Panc1 (cell line): Measurements from ENCODE around the gene KRTAP21-1. TPM values are rescaled to one million over a fixed set of nuclear protein-coding genes. Genes with fewer than 3 reads are reported as not detected.

Experiments
- ATAC-seq: fragments of 200-7000 bp; cut with Tn5 transposase; 2 replicates; pipeline ENCODE4 v1.9.1; 2020; ENCODE audit warnings: mild to moderate bottlenecking, moderate library complexity
- BruUV-seq: library from RNA; stranded (reverse); fragments of 400-500 nt; replicated peaks from 2 replicates; lab custom pipeline; 2021; lab: Mats Ljungman, UMichigan
- CTCF ChIA-PET: fragments of 300-600 bp; sonication (Branson Sonifier 250); formaldehyde crosslinking; loops from one replicate; lab custom pipeline; 2022; ENCODE audit warnings: antibody characterized with exemption; lab: Charles Lee
- POLR2A ChIA-PET: fragments of 300-600 bp; sonication (Branson Sonifier 250); formaldehyde crosslinking; loops from one replicate; lab custom pipeline; 2022; ENCODE audit warnings: antibody characterized with exemption; lab: Charles Lee
- DNase-seq: peaks from one replicate; pipeline ENCODE4 v3.0.0-alpha.2; 2010; ENCODE audit warnings: low read depth, low spot score
- H3K27ac ChIP-seq: 2 replicates; pipeline ENCODE4 v1.5.1; 2011; ENCODE audit warnings: mild to moderate bottlenecking, low read length, inconsistent platforms
- H3K27me3 ChIP-seq: fragments of 200-500 bp; sonication (Bioruptor generic); 2 replicates; pipeline ENCODE4 v1.6.0; 2014; ENCODE audit warnings: low read length, inconsistent platforms; ENCODE audit not compliant: control insufficient read depth, insufficient read depth
- H3K36me3 ChIP-seq: fragments of 200-500 bp; sonication (Bioruptor generic); 2 replicates; pipeline ENCODE4 v1.5.1; 2014; ENCODE audit warnings: inconsistent platforms, mild to moderate bottlenecking, low read length, moderate library complexity; ENCODE audit not compliant: control insufficient read depth, insufficient read depth
- H3K4me1 ChIP-seq: 2 replicates; pipeline ENCODE4 v1.5.1; 2011; ENCODE audit warnings: inconsistent platforms, mild to moderate bottlenecking, low read length, moderate library complexity; ENCODE audit not compliant: control insufficient read depth, insufficient read depth
- H3K4me3 ChIP-seq, 2 experiments: 2 replicates each; pipeline ENCODE4 v1.5.1; 2011 to 2012; ENCODE audit warnings: low read depth in 2 of 2, low read length in 2 of 2, mild to moderate bottlenecking in 2 of 2, inconsistent platforms in 1 of 2, moderate library complexity in 1 of 2
- H3K9me3 ChIP-seq: fragments of 200-500 bp; sonication (Bioruptor generic); 2 replicates; pipeline ENCODE4 v1.5.1; 2014; ENCODE audit warnings: low read depth, mild to moderate bottlenecking, inconsistent platforms, low read length, moderate library complexity; ENCODE audit not compliant: control insufficient read depth, insufficient read depth
- POLR2AphosphoS5 ChIP-seq: IDR thresholded peaks from 2 replicates; pipeline ENCODE4 v1.6.1; 2012; ENCODE audit warnings: mild to moderate bottlenecking, low read depth, low read length, moderate library complexity
- SIN3A ChIP-seq: IDR thresholded peaks from 2 replicates; pipeline ENCODE4 v1.6.1; 2012; ENCODE audit warnings: low read depth, mild to moderate bottlenecking, low read length, moderate library complexity, borderline replicate concordance; ENCODE audit not compliant: insufficient read depth
- TCF7L2 ChIP-seq: IDR thresholded peaks from 2 replicates; pipeline ENCODE4 v1.6.1; 2011; ENCODE audit warnings: mild to moderate bottlenecking, low read depth, low read length, inconsistent platforms
- in situ Hi-C: cut with HindIII; loops from 2 replicates; pipeline ENCODE4 v1.10.0; 2016; ENCODE audit warnings: low sequenced_read_pairs, low pct_unique_long_range_greater_than_20kb
- intact Hi-C: fragments of 100-400 bp; cut with micrococcal nuclease; formaldehyde crosslinking; loops from one replicate; pipeline ENCODE4 v1.10.0; 2022; ENCODE audit not compliant: unreplicated experiment
- total RNA-seq: library from RNA; stranded (reverse); gene quantifications from one replicate; pipeline ENCODE4 v1.2.1, GENCODE V29; 2021; ENCODE audit not compliant: unreplicated experiment
- TF ChIP-seq, protein P1 (sequence below), 2 experiments: IDR thresholded peaks; 2 replicates each; pipeline ENCODE4 v1.6.1; 2011 to 2012; ENCODE audit warnings: low read depth in 2 of 2, control low read depth in 1 of 2, low read length in 1 of 2, mild to moderate bottlenecking in 1 of 2, moderate library complexity in 1 of 2; ENCODE audit not compliant: insufficient read depth in 1 of 2
- TF ChIP-seq, protein P2 (sequence below): fragments of 450-650 bp; IDR thresholded peaks from 2 replicates; pipeline ENCODE4 v1.5.1; 2017; ENCODE audit warnings: mild to moderate bottlenecking

The KRTAP21-1 gene
- total RNA-seq, 1 experiment from 2014 or later = not detected

DNA sequence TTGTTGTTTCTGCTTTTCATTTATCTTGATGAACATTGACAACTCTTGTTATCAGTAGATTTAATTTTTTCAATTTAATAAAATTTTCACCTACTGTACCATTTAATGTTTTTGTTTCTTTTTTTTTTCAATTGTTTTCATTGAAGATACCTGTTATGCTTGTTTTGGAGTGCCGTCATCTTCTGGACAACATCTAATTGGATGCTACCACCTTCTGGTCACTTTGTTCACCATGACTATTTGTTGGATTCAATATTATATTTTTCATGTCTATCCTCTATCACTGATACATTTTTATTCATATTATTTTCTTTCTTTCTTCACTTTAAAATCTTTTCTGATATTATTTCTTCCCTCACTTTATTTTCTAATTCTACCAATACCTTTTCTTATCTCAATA is 22.2 kb downstream of the KRTAP21-1 start:
- H3K27ac ChIP-seq = no peak overlapping the region
- H3K4me3 ChIP-seq = no peak overlapping the region
- H3K9me3 ChIP-seq = no peaks in the 10 kb centered on the region
- no peaks in the 10 kb centered on the region for H3K27me3 ChIP-seq
- no peaks in the 10 kb centered on the region for H3K36me3 ChIP-seq
- ChIA-PET CTCF (no interaction called here), POLR2A (no interaction called here)
- TF ChIP-seq POLR2AphosphoS5 (no peak), TCF7L2 (no peak), SIN3A (no peak)
- TF ChIP-seq, protein P1, sequence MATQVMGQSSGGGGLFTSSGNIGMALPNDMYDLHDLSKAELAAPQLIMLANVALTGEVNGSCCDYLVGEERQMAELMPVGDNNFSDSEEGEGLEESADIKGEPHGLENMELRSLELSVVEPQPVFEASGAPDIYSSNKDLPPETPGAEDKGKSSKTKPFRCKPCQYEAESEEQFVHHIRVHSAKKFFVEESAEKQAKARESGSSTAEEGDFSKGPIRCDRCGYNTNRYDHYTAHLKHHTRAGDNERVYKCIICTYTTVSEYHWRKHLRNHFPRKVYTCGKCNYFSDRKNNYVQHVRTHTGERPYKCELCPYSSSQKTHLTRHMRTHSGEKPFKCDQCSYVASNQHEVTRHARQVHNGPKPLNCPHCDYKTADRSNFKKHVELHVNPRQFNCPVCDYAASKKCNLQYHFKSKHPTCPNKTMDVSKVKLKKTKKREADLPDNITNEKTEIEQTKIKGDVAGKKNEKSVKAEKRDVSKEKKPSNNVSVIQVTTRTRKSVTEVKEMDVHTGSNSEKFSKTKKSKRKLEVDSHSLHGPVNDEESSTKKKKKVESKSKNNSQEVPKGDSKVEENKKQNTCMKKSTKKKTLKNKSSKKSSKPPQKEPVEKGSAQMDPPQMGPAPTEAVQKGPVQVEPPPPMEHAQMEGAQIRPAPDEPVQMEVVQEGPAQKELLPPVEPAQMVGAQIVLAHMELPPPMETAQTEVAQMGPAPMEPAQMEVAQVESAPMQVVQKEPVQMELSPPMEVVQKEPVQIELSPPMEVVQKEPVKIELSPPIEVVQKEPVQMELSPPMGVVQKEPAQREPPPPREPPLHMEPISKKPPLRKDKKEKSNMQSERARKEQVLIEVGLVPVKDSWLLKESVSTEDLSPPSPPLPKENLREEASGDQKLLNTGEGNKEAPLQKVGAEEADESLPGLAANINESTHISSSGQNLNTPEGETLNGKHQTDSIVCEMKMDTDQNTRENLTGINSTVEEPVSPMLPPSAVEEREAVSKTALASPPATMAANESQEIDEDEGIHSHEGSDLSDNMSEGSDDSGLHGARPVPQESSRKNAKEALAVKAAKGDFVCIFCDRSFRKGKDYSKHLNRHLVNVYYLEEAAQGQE (IDR thresholded peaks at IDR 0.05; ENCODE audit: insufficient read depth in 1 of 2, low read depth in 2 of 2, low read length in 1 of 2) = no peak
- TF ChIP-seq, protein P2, sequence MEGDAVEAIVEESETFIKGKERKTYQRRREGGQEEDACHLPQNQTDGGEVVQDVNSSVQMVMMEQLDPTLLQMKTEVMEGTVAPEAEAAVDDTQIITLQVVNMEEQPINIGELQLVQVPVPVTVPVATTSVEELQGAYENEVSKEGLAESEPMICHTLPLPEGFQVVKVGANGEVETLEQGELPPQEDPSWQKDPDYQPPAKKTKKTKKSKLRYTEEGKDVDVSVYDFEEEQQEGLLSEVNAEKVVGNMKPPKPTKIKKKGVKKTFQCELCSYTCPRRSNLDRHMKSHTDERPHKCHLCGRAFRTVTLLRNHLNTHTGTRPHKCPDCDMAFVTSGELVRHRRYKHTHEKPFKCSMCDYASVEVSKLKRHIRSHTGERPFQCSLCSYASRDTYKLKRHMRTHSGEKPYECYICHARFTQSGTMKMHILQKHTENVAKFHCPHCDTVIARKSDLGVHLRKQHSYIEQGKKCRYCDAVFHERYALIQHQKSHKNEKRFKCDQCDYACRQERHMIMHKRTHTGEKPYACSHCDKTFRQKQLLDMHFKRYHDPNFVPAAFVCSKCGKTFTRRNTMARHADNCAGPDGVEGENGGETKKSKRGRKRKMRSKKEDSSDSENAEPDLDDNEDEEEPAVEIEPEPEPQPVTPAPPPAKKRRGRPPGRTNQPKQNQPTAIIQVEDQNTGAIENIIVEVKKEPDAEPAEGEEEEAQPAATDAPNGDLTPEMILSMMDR = no peak; the same call in 1 of the 2 replicates
- no TSS peak for BruUV-seq
- intact Hi-C loops = no loop called here
- H3K4me1 ChIP-seq = no peaks in the 10 kb centered on the region
- DNase-seq (no peak), ATAC-seq (no peak)
- in situ Hi-C loops = no loop called here

GRCh38 chr21:30726726-30727125 is 28.5 kb downstream of the KRTAP21-1 start:
- Histone ChIP-seq H3K9me3 (no peaks in the 10 kb centered on the region), H3K27me3 (no peaks in the 10 kb centered on the region), H3K4me3 (no peak overlapping the region), H3K4me1 (no peaks in the 10 kb centered on the region), H3K27ac (no peak overlapping the region), H3K36me3 (no peaks in the 10 kb centered on the region)
- no peak for DNase-seq
- BruUV-seq = no TSS peak
- no peak for ATAC-seq
- ChIA-PET POLR2A (interaction anchor here (0.7 kb wide), 1 partner anchor 387 kb away, joined by 3 read pairs; no protein-coding TSS in a partner anchor), CTCF (no interaction called here)
- TF ChIP-seq TCF7L2 (no peak), POLR2AphosphoS5 (no peak), SIN3A (no peak)
- TF ChIP-seq, protein P2 = no peak
- TF ChIP-seq, protein P1 (IDR thresholded peaks at IDR 0.05; ENCODE audit: insufficient read depth in 1 of 2, low read depth in 2 of 2, low read length in 1 of 2) = no peak
- in situ Hi-C loops (no loop called here), intact Hi-C loops (no loop called here)
